GM18502 (cell line): ENCODE results near the gene PUDP.
"Not testable (repeated sequence)": the region's sequence is repeated elsewhere in the genome, so short reads cannot be mapped to it uniquely, and the experiment has no call there.

Experiments used
- ATAC-seq: cut with Tn5 transposase; IDR thresholded peaks from one replicate; pipeline ENCODE4 v1.9.1; 2021; ENCODE audit warnings: mild to moderate bottlenecking; ENCODE audit not compliant: unreplicated experiment, poor library complexity

Gene PUDP

DNA sequence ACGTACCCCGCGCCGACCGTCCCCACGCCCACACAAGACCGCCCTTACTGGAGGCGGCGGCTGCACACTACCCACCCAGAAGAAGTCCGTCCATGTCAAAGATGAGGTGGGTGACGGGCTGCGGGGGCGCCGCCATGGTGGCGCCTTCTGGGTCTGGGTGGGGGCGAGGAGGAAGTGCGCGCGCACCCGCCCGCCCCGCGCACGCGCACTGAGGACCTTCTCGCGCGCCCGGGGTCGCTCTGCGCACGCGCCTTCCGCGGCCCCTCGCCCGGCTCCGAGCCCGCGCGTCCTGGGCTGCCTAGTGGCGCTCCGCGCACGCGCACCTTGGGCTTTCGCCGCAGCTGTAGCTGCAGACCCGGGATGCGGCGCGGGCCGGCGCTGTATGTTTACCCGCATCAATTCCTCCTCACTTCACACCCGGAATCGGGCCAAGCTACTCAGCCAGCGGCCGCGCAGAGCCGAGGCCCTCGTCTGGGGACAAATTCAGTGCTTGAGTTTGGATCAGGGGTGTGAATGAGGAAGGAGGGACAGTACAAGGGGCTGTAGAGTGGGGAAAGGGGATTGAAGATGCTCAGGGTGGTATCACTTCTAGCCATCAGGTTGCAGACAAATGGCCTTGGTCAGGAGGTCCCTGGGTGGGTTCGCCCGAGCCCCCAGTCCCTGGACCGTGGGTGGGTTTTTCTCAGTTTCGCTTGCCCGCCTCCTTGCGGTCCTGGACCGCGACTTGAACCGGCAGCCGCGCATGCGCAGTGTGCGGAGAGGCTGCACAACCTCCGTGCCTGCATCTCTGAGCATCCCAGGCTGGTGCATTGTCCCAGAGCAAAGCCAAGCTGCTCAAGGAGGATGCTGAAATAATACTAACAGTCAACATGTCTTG lies at the start of gene PUDP:
Gene PUDP, minus strand, starts transcription at position 176 of the 877 bp plus-strand sequence. Its CDS starts 40 bp downstream, at position 136.
- ATAC-seq: peak; percentile 80

DNA sequence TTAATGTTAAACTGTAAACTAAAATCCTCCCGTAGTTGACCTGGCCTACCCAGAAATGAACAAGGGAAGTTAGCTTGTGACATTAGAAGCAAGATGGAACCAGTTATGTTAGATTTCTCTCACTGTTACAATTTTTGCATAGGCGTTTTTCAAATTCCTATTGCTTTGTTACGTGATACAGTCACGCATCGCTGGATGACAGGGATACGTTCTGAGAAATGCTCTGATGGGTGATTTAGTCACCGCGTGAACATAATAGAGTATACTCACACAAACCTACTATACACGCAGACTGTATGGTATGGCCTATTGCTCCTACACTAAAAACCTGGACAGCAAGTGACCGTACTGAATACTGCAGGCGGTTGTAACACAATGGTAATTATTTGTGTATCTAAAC lies 46.7 kb upstream of the PUDP start:
- no peak for ATAC-seq

DNA sequence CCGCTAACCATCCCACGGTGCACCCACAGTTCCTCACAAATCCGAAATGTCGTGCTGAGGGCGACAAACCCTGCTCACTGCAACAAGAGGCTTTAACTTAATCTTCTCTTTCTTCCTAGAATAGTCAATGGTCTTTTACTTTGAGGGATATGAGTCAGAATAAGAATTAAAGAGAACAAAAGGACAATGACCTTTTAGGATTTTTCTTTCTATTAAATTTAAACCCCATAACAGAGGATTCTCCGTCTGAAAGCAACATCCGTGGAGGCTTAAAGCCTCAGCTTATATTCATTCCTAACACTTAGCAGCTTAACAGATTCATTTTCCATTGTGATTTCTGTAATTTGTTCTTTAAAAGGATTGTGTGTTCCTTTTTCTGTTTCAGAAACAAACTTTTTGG lies 44.9 kb upstream of the PUDP start:
- ATAC-seq: no peak

DNA sequence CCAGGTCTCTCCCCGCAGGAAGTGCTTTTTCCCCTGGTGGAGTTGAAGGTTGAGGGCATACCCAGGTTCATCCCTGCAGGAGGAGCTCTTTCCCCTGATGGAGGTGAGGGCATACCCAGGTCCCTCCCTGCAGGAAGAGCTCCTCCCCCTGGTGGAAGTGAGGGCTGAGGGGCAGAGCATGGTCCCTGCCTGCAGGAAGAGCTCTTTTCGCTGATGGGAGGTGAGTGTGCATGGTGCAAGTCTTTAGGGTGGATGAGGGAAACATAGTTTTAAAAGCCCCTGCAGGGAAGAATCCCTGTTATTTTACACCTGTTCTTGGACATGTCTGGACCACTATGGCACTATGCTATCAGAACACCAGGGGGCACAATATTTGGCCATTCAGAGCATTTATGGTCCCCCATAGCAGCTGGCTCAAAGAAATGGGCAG lies 43.7 kb upstream of the PUDP start:
- ATAC-seq: peak; percentile 80

DNA sequence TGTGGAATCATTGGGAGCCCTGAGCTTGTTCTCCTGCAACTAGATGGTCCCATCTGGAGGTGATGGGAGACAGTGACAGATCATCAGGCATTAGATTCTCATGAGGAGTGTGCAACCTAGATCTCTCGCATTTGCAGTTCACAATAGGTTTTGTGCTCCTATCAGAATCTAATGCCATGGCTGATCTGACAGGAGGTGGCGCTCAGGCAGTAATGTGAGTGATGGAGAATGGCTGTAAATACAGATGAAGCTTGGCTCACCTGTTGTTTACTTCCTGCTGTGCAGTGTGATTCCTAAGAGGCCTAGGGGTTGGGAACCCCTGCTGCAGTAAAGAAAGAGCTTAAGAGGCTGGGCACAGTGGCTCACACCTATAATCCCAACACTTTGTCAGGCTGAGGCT lies 42.2 kb upstream of the PUDP start:
- no peak for ATAC-seq

DNA sequence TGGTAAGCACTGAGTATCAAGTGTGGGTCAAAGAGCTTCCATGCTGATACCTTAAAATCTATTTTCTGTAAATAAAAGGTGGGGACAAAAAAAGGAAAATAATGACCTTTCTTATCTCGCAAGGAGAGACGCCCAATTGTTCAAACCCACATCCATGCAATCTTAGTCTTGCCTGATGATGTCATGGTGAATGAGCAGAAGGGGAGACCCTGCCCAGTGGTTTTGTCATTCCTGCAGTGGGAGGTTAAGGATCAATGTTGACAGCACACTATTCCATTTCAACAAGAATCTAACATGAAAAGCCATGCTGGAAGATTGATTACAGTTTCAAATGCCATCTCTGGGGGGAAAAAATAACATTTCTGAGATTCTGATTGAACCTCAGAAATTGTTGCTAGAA lies 40.7 kb upstream of the PUDP start:
- ATAC-seq: no peak

DNA sequence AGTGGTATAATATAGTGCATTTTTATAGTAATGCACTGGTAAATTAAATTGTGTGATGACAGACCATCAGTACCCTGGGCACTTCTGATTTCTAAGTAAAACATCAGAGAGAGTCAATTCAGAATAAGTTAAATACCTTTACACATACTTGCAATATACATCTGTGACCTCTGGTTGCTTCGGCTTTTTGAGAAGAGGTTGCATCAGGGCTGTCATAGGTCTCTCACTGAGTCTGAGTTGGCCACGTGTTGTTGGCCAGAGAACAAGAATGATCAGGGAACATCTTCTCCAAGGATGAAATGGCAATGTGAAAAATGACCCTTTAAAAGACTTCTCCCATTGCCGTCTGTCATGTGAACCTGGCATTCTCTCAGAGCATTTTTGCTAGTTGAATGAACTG lies 36.9 kb upstream of the PUDP start:
- ATAC-seq: no peak

DNA sequence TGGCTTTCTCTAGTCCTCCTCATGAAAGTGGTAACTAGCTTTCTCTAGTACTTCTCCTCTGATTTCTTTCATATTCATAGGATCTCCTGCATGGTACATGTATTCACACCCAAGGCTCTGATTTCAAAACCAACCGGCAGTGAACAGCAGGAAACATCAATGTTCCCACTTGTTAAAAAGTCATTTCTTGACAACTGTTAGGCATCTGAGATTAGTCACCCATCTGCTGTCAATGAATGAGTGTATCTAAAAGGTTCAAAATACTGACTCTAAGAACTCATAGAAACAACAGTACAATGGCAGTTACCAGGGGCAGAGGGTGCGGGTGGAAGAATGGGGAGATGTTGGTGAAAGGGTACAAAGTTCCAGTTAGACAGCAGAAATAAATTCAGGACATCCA lies 31.5 kb upstream of the PUDP start:
- ATAC-seq: no peak

DNA sequence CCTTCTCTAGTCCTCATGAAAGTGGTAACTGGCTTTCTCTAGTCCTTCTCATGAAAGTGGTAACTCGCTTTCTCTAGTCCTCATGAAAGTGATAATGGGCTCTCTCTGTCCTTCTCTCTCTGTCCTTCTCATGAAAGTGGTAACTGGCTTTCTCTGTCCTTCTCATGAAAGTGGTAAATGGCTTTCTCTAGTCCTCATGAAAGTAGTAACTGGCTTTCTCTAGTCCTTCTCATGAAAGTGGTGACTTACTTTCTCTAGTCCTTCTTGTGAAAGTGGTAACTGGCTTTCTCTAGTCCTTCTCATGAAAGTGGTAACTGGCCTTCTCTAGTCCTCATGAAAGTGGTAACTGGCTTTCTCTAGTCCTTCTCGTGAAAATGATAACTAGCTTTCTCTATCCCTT lies 30.9 kb upstream of the PUDP start:
- not testable (repeated sequence) for ATAC-seq

DNA sequence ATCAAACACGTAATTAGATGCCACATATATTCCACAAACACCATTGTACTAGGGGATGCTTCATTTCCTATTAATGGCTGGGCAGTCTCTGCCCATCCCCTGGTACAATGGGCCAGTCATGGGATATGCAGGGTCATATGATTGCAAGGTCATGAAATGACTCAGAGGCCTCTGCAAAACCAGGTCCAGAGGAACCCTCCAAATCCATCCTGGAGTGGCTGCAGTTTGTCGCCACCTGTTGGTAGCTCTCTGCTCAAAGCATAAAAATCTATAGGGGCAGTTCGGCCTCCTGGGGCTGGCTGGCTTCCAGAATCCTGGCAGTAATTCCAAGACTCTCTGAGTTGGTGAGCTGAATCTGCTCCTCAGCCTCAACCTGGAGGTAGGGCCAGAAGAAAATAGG lies 22.9 kb upstream of the PUDP start:
- ATAC-seq: peak; percentile 66

DNA sequence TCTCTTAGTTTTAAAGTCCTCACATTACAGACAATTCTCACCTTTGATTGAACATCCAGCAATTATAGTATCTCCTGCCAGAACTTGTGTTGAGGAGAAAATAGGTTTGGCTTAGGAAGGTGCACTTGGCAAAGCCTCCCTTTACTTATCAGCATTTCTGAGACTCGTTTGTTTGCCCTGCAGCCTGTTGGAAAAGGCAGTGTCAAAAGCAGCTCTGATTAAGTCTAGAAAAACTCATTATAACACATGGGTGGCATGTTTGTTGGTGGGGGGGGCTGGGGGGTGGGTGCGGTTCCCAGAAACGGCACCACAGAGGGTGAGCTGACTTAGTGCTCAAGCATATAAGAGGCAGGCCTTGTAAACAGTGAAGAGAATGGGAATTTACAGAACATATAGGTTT lies 21.7 kb upstream of the PUDP start:
- ATAC-seq: no peak

DNA sequence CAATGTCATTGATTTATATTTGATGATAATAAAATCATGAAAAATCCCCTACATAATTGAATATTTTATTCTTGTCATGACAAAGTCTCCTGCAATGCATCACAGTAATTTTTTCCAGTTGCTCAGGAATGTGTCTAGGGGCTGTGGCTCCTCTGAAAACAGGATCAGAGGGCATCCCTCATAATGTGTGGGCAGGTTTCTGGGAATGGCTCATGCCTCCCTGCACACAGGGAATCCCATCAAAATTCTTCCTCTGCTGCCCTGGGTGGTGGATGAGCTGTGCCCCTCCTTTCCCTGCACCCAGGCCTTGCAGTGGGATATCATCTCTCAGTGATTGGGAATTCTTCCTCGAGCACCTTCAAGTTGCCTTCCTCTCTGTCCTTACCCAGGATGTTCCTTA lies 20.4 kb upstream of the PUDP start:
- no peak for ATAC-seq

DNA sequence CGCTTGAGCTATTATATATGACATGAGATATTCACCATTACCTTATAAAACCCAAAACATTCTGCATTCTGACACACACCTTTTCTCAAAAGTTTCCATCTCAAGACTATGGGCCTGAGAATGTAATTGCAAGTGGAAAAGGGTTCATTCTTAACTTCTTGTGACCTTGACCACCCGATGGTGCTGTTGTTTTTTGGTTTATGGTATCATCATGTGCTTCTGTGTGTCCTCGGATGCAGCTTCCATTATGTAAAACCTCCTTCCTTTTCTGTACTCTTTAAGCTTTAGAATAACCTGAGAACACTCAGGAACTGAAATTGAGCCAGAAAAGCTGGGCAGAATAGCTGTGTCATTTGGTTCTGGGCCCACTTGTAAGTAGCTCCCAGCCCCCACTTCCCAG lies 16.2 kb upstream of the PUDP start:
- no peak for ATAC-seq

DNA sequence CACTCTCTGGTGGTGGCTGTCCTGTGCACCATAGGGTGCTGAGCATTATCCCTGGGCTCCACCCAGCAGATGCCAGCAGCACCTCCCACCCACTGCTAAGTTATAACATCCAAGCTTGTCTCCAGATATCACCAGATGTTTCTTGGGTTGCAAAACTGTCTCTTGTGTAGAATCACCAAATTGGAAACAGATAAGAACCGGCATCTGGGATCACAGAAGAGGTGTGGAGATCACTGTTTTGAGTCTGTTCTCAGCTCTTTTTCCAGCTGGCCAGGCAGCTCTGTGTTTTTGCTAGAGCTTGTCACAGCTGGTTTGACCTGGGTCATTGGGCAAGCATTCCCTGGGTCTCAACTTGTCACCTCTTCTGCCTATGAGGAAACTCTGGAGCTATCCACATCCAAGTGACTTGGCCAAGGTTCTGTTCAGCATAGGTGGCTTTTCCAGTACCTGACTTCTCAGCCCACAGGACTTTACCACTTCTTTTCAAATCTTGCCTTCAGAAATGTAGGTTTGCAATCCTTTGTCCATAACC lies 15.3 kb upstream of the PUDP start:
- no peak for ATAC-seq

DNA sequence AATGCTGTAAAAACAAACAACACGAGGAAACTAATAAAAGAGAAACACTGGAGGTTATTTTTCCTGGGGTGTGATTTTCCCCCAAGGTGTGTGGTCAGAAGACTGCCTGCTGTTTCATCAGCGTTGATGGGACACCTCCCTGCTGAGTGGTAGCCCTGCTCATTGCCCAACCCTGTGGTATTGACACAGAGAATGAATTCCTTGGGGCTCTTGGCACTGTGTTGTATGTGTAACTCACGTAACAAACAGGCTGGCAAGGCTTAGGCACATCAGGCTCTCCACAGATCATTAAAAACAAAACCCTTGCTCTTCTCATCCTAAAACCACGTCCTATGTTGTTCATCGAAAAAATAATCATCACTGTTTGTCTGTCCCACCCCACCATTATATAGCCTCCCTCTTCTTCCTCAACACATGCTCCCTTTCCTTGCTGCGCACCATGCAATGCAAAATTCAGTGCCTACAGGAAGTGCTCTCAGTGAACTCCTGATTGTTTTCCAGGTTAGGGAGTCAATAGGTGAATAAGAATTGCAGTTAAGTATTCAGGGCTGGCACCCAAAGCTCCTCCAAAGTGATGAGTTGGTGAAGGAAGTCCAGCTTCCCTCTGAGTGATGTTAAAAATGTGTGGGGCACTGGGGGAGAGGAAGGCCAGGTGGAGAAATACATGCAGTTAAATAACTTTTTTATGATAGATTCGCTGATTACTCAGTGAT lies 11.4 kb upstream of the PUDP start:
- ATAC-seq: no peak

DNA sequence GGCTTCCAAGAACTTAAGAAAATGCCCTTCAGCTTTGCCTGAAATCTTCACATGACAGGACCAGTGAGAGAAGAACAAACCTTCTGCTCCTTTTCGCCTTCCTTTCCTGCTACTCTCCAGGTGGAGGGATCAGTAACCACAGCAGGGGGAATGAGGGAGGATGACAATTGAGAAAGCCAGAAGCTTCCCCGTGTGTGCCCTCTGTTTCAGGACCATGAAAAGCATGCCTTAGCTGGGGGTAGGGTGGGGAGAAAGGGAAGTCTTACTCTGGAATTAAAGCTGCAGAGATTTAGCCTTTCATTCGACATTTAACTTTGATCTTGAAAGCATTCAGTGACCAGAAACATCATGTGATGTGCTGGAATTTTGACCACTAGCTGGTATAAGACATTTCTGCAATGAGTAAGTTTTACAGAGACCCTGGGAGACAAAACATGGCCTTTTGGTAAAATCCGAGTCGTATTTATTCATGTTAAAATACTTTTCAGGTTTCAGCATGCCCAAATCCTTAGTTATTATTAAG lies 10.6 kb upstream of the PUDP start:
- no peak for ATAC-seq

DNA sequence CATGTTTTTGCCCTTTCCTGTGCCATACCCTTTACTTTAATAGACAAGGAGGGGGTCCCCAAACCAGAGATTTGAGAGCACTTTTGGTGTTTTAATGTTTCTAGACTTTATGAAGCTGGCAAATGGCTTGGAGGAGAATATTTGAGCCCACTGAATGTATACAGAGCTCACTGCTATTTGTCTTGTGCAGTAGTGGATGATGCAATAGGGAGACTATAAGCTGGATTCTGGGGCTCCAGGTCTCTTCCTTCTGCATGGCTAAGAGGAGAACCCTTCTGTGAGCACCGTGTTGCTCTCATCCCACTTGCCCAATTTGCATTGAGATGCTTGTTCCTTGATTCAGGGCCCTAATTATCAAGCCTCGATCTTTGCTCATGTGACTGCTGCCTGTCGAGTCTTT lies 8.9 kb upstream of the PUDP start:
- ATAC-seq: no peak

DNA sequence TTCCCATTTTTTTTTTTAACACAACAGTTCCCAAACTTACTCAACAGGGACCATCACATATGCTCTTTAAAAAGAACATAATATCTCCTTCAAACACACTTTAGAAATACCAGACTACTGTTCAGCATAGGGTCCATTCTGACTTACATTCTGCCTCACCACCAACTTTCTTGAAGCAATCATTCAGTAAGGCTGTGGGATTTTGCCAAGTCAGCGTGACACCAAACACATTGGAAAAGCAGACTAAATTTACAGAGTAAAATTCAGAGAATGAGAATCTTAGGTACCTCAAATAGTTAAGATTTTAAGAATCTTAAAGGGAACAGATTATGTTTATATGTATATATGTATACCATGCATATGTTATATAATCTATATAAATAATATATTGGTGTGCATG lies 7.2 kb upstream of the PUDP start:
- no peak for ATAC-seq

DNA sequence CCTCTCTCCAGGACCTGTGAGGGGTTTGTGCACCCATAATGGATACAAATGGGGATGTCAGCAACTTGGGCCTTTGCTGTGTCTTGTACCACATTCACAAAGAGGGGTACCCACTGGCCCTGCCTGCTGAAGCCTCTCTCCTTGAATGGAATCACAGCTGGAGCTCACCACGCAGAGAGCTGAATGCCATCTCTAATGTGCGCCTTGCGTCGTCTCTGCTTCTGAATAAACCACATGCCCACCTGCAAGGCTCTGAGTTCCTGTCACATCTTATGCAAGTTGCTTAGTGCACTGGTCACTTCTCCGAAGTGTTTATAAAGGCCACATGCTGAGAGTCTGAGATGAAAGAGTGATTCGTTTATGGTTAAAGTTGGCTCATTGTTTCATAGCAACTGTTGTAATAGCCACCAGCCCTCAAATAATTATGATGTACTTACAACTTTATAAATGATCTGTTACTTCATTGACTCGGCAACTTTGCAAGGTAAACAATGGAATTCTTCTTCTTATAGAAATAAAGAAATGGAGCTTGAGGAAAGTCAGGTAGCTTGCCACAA lies 6.2 kb upstream of the PUDP start:
- ATAC-seq: no peak

DNA sequence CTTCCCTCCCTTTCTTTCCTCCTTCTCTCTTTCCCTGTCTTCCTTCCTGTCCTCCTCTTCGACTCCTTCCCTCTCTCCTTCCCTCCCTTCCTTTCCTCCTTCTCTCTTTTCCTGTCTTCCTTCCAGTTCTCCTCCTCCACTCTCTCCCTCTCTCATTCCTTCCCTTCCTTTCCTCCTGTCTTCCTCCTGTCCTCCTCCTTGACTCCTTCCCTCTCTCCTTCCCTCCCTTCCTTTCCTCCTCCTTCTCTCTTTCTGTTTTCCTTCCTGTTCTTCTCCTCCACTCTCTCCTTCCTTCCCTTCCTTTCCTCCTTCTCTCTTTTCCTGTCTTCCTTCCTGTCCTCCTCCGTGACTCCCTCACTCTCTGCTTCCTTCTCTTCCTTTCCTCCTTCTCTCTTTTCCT lies 5.3 kb upstream of the PUDP start:
- no peak for ATAC-seq

DNA sequence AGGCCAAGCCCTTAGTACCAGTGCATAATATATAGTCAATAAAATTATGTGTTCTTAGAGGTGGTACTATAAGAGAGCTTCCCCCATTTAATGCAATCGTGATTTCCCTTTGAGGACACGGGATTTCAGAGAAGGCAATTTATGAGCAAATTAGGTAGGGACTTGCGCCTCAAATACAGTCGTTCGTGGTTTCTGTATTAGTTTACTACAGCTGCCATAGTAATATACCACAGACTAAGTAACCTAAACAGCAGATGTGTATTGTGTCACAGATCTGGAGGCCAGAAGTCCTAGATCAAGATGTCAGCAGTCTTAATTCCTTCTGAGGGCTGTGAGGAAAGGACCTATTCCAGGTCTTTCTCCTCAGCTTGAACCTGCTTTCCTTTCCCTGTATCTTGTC lies 1.5 kb upstream of the PUDP start:
- ATAC-seq: no peak
